ENCODE data around the gene CHL1.

DNA sequence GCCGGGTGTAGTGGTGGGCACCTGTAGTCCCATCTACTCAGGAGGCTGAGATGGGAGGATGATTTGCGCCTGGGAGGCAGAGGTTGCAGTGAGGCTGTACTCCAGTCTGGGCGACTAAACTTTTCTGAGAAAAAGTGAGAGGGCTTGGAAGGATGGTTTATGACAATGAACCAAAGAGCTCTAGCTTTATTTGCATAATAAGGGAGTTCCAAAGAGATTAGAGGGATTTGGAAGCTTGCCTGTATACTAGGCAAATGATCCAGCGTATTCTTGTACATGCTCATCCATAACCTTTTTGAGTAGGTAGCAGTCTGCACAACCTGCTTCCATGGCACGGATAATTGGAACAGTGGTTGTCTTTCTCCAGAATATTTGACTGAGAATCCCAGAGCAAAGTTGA lies 251.1 kb downstream of the CHL1 start:
- TF ChIP-seq, protein P1, sequence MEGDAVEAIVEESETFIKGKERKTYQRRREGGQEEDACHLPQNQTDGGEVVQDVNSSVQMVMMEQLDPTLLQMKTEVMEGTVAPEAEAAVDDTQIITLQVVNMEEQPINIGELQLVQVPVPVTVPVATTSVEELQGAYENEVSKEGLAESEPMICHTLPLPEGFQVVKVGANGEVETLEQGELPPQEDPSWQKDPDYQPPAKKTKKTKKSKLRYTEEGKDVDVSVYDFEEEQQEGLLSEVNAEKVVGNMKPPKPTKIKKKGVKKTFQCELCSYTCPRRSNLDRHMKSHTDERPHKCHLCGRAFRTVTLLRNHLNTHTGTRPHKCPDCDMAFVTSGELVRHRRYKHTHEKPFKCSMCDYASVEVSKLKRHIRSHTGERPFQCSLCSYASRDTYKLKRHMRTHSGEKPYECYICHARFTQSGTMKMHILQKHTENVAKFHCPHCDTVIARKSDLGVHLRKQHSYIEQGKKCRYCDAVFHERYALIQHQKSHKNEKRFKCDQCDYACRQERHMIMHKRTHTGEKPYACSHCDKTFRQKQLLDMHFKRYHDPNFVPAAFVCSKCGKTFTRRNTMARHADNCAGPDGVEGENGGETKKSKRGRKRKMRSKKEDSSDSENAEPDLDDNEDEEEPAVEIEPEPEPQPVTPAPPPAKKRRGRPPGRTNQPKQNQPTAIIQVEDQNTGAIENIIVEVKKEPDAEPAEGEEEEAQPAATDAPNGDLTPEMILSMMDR (conservative IDR thresholded peaks at IDR 0.05 in 1 of 2, IDR thresholded peaks at IDR 0.05 in 1 of 2; ENCODE audit: low read depth in 1 of 2, low read length in 2 of 2), result no peak
- TF ChIP-seq EZH2 (IDR thresholded peaks at IDR 0.05; ENCODE audit: low read length, missing control alignments), result no peak

Measured in fibroblast of lung (primary cell).